K562 (cell line): ENCODE measurements around the gene PRPF38A. TPM values are rescaled to one million over a fixed set of nuclear protein-coding genes. Genes with fewer than 3 reads are reported as not detected.
A peak's percentile ranks its signal among the peaks of the same experiment; 100 is the strongest.

Source experiments
- ATAC-seq: fragments of 200-7000 bp; cut with Tn5 transposase; 3 replicates; pipeline ENCODE4 v1.9.1; 2020; ENCODE audit warnings: moderate library complexity
- BruUV-seq: library from RNA; stranded (reverse); fragments of 400-500 nt; replicated peaks from 2 replicates; lab custom pipeline; 2021; lab: Mats Ljungman, UMichigan
- CTCF ChIA-PET: fragments of 300-600 bp; formaldehyde crosslinking; extraction: SDS; loops from one replicate; lab custom pipeline; 2021; ENCODE audit warnings: low intra/inter-chr PET ratio; lab: Yijun Ruan, JAX
- POLR2A ChIA-PET: fragments of 300-600, 350-650 bp; sonication (Branson Sonifier 250); formaldehyde crosslinking; extraction: SDS; loops from one replicate; lab custom pipeline; 2021; ENCODE audit warnings: antibody characterized with exemption, inconsistent platforms; lab: Yijun Ruan, JAX
- DNase-seq, 4 experiments: peaks; one replicate each; pipeline versions ENCODE4 v3.0.0 to v3.0.0-alpha.2; 2011 to 2018; ENCODE audit warnings: low spot score in 3 of 4, mixed read lengths in 3 of 4; ENCODE audit errors: extremely low read depth in 1 of 4
- FAIRE-seq: peaks from 2 replicates; lab custom pipeline; 2011; peaks lifted over from hg19 to GRCh38; lab: Jason Lieb, UNC
- H2AFZ ChIP-seq: 2 replicates; pipeline ENCODE4 v1.6.0; 2011; ENCODE audit warnings: low read depth, low read length, control low read depth, inconsistent platforms
- H3K27ac ChIP-seq: fragments of 200-600 bp; 3 replicates; pipeline ENCODE4 v1.8.0; 2011; ENCODE audit warnings: low read depth, mild to moderate bottlenecking, control low read depth, inconsistent platforms, low read length, moderate library complexity, mixed read lengths; ENCODE audit errors: extremely low read depth
- H3K27me3 ChIP-seq, 2 experiments: fragments of 300-600 bp in 1 of 2; 2 replicates in 1 of 2; 3 replicates in 1 of 2; pipeline versions ENCODE4 v1.6.0 to v1.8.0; 2011; ENCODE audit warnings: inconsistent platforms in 2 of 2, low read length in 2 of 2, mild to moderate bottlenecking in 1 of 2, mixed read lengths in 1 of 2, moderate library complexity in 1 of 2; ENCODE audit not compliant: control insufficient read depth in 2 of 2, insufficient read depth in 2 of 2
- H3K36me3 ChIP-seq: fragments of 300-600 bp; 3 replicates; pipeline ENCODE4 v1.8.0; 2011; ENCODE audit warnings: mild to moderate bottlenecking, low read length, inconsistent platforms; ENCODE audit not compliant: control insufficient read depth, insufficient read depth
- H3K4me1 ChIP-seq, 2 experiments: fragments of 200-600 bp in 1 of 2; replicated peaks in 1 of 2; 2 replicates in 1 of 2; 3 replicates in 1 of 2; pipeline versions ENCODE4 v1.5.1 to v1.8.0; 2011; ENCODE audit warnings: inconsistent platforms in 2 of 2, low read length in 2 of 2, mild to moderate bottlenecking in 1 of 2, mixed read lengths in 1 of 2, moderate library complexity in 1 of 2; ENCODE audit not compliant: control insufficient read depth in 2 of 2, insufficient read depth in 2 of 2
- H3K4me2 ChIP-seq: 2 replicates; pipeline ENCODE4 v1.6.1; 2011; ENCODE audit warnings: low read length, control low read depth, inconsistent platforms, mixed read lengths; ENCODE audit not compliant: insufficient read depth
- H3K4me3 ChIP-seq: fragments of 200-600 bp; sonication (generic), shearing (Covaris generic); 2 replicates; pipeline ENCODE4 v1.5.1; 2016; ENCODE audit warnings: control low read depth, inconsistent platforms
- H3K79me2 ChIP-seq: fragments of 200-600 bp; 3 replicates; pipeline ENCODE4 v1.8.0; 2011; ENCODE audit warnings: low read length, inconsistent platforms; ENCODE audit not compliant: control insufficient read depth, insufficient read depth
- H3K9ac ChIP-seq, 2 experiments: 2 replicates each; pipeline versions ENCODE4 v1.6.0 to v1.6.1; 2011; ENCODE audit warnings: low read depth in 2 of 2, low read length in 2 of 2, control low read depth in 1 of 2, inconsistent platforms in 1 of 2, mild to moderate bottlenecking in 1 of 2, mixed read lengths in 1 of 2; ENCODE audit not compliant: insufficient read depth in 1 of 2
- H3K9me1 ChIP-seq: one replicate; pipeline ENCODE4 v1.6.0; 2011; ENCODE audit warnings: inconsistent platforms, mild to moderate bottlenecking, low read length, moderate library complexity; ENCODE audit not compliant: control insufficient read depth, insufficient read depth
- H3K9me3 ChIP-seq: replicated peaks from 2 replicates; pipeline ENCODE4 v1.5.1; 2011; ENCODE audit warnings: low read depth, low read length, inconsistent platforms; ENCODE audit not compliant: control insufficient read depth, insufficient read depth
- H4K20me1 ChIP-seq: replicated peaks from 2 replicates; pipeline ENCODE4 v1.6.1; 2011; ENCODE audit warnings: low read length, inconsistent platforms, mixed read lengths; ENCODE audit not compliant: control insufficient read depth, insufficient read depth
- RBFOX2 ChIP-seq: fragments of 200-400 bp; formaldehyde crosslinking; IDR thresholded peaks from 2 replicates; pipeline ENCODE4 v1.6.1; 2017; ENCODE audit warnings: low read depth, mild to moderate bottlenecking, low read length, moderate library complexity
- SIN3B ChIP-seq: fragments of 450-650 bp; IDR thresholded peaks from 2 replicates; pipeline ENCODE4 v1.6.1; 2017; ENCODE audit warnings: low read depth, mild to moderate bottlenecking, moderate library complexity
- WGBS: fragments of 100-300 bp; shearing (Covaris generic); methylation state at CpG from one replicate; pipeline ENCODE4 v1.1.6; 2016; ENCODE audit warnings: low coverage, mixed read lengths; ENCODE audit not compliant: insufficient coverage; ENCODE audit errors: missing lambda C conversion rate; 5-methylcytosine and 5-hydroxymethylcytosine counted together
- in situ Hi-C: fragments of 300-500 bp; cut with MboI; formaldehyde crosslinking; loops from 4 replicates; pipeline ENCODE4 v1.15.0; 2018; ENCODE audit warnings: inconsistent platforms, mixed read lengths
- intact Hi-C: fragments of 100-400 bp; cut with micrococcal nuclease; formaldehyde crosslinking; loops from 2 replicates; pipeline ENCODE4 v1.14.2; 2022
- polyA plus RNA-seq, 8 experiments: library from polyadenylated mRNA; depleted of rRNA in 4 of 8; stranded (reverse) in 5 of 8; unstranded in 3 of 8; fragments of >200 nt; fragmentation: Nextera tagmentation in 2 of 8; fragmentation: Illumina TruSeq in 1 of 8; extraction: Ambion mirVana in 2 of 8; extraction: Trizol in 1 of 8; gene quantifications; 2 replicates each; pipeline versions ENCODE4 v1.2.1 to v1.2.3, GENCODE V29; 2011 to 2014; ENCODE audit warnings: inconsistent platforms in 1 of 8, missing spikeins in 1 of 8
- total RNA-seq, 7 experiments: library from RNA; depleted of rRNA in 6 of 7; stranded (reverse); fragments of >200 nt in 6 of 7; fragmentation: Illumina TruSeq in 2 of 7; extraction: Trizol in 2 of 7; gene quantifications; 2 replicates each; pipeline versions ENCODE4 v1.2.1 to v1.2.3, GENCODE V29; 2011 to 2021; ENCODE audit warnings: low replicate concordance in 1 of 7
- TF ChIP-seq, protein P1 (sequence below), 2 experiments: fragments of 450-650 bp in 1 of 2; IDR thresholded peaks; 2 replicates each; pipeline ENCODE4 v1.6.1; 2011 to 2017; ENCODE audit warnings: low read depth in 2 of 2, antibody characterized with exemption in 1 of 2, borderline replicate concordance in 1 of 2, low read length in 1 of 2, mild to moderate bottlenecking in 1 of 2, mixed read lengths in 1 of 2; ENCODE audit not compliant: control insufficient read depth in 1 of 2
- TF ChIP-seq, protein P2 (sequence below), 3 experiments: IDR thresholded peaks in 2 of 3; conservative IDR thresholded peaks in 1 of 3; 2 replicates each; pipeline ENCODE4 v1.5.1; 2011 to 2012; ENCODE audit warnings: low read length in 3 of 3, mild to moderate bottlenecking in 3 of 3, control low read depth in 2 of 3, improper control_type of control experiment in 1 of 3, inconsistent platforms in 1 of 3, low read depth in 1 of 3, mixed read lengths in 1 of 3, moderate library complexity in 1 of 3; ENCODE audit not compliant: insufficient read depth in 2 of 3

Gene PRPF38A
- total and polyA plus RNA-seq, 9 of the 15 experiments (the other 6 are each of a cell fraction or from before 2014, with no cell fraction given), result 53.6 to 198 (median 89.2) TPM

DNA sequence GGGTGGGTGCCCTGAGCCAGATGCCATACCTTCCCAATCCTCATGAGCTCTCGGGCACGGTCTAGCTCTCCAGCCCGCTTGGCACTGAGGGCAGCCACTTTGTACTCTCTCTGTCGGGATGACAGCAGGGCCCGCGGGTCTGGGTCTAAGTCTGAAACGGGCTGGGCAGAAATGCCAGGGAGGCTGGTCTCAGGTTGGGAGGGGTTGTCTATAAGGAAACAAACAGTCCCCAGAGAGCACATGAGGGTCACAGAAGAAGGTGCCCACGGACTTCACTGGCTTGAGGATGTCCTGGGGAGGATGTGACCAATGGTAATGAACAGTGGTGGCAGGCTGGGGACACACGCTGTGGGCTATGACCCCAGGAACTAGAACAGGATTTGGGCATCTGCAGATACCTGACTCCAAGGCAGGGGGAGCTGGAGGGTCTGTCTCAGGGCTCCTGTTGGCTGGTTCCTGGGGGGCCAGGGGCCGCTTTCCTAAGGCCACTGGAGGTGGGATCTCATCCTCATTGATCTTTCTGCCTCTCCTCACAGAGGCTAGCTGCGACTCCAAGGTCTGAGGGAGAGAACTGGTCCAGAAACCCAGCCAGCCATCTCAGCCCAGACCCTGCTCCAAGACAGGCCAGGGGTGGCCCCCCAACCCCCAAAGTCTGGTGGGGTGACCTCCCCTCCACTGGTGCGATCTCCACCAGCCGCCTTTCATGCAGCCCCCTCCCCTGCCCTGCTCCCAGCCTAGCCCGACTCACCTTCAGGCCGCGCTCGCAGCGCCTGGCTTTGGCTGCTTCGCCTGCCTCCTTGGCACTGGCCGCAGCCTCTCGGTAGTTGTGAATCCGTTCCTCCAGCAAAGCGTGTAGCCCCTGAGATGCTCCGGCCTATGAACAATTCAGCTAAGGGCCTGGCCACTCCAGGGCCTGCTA, 44.5 kb upstream of the PRPF38A start:
- ChIA-PET POLR2A (interaction anchor here (0.9 to 2.7 kb wide), 3 partner anchors 9 to 31 kb away, joined by 4 to 12 read pairs (median 4); no protein-coding TSS in a partner anchor), CTCF (no interaction called here)
- no peak overlapping the region for H3K9ac ChIP-seq
- H3K79me2 ChIP-seq, result peaks cover 12% of the 10 kb centered on the region
- intact Hi-C loops, result no loop called here
- no TSS peak for BruUV-seq
- H3K27me3 ChIP-seq, result no peaks in the 10 kb centered on the region
- no peak overlapping the region for H3K27ac ChIP-seq
- no peak overlapping the region for H3K4me2 ChIP-seq
- no peak overlapping the region for H3K4me3 ChIP-seq
- in situ Hi-C loops, result no loop called here
- TF ChIP-seq SIN3B (no peak), RBFOX2 (peak; percentile 55)
- TF ChIP-seq, protein P1, sequence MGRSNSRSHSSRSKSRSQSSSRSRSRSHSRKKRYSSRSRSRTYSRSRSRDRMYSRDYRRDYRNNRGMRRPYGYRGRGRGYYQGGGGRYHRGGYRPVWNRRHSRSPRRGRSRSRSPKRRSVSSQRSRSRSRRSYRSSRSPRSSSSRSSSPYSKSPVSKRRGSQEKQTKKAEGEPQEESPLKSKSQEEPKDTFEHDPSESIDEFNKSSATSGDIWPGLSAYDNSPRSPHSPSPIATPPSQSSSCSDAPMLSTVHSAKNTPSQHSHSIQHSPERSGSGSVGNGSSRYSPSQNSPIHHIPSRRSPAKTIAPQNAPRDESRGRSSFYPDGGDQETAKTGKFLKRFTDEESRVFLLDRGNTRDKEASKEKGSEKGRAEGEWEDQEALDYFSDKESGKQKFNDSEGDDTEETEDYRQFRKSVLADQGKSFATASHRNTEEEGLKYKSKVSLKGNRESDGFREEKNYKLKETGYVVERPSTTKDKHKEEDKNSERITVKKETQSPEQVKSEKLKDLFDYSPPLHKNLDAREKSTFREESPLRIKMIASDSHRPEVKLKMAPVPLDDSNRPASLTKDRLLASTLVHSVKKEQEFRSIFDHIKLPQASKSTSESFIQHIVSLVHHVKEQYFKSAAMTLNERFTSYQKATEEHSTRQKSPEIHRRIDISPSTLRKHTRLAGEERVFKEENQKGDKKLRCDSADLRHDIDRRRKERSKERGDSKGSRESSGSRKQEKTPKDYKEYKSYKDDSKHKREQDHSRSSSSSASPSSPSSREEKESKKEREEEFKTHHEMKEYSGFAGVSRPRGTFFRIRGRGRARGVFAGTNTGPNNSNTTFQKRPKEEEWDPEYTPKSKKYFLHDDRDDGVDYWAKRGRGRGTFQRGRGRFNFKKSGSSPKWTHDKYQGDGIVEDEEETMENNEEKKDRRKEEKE (IDR thresholded peaks at IDR 0.05; ENCODE audit: borderline replicate concordance in 1 of 2, control insufficient read depth in 1 of 2, low read depth in 2 of 2, low read length in 1 of 2), result no peak
- TF ChIP-seq, protein P2, sequence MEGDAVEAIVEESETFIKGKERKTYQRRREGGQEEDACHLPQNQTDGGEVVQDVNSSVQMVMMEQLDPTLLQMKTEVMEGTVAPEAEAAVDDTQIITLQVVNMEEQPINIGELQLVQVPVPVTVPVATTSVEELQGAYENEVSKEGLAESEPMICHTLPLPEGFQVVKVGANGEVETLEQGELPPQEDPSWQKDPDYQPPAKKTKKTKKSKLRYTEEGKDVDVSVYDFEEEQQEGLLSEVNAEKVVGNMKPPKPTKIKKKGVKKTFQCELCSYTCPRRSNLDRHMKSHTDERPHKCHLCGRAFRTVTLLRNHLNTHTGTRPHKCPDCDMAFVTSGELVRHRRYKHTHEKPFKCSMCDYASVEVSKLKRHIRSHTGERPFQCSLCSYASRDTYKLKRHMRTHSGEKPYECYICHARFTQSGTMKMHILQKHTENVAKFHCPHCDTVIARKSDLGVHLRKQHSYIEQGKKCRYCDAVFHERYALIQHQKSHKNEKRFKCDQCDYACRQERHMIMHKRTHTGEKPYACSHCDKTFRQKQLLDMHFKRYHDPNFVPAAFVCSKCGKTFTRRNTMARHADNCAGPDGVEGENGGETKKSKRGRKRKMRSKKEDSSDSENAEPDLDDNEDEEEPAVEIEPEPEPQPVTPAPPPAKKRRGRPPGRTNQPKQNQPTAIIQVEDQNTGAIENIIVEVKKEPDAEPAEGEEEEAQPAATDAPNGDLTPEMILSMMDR (IDR thresholded peaks at IDR 0.05 in 2 of 3, conservative IDR thresholded peaks at IDR 0.05 in 1 of 3; ENCODE audit: insufficient read depth in 2 of 3, low read depth in 1 of 3, low read length in 3 of 3), result peak in 1 of 3 experiments; percentile 12; a peak in 1 of 6 replicates
- 96% methylated on average over 24 of the region's 24 CpGs for WGBS
- no peak for FAIRE-seq
- ATAC-seq, result no peak
- H3K9me3 ChIP-seq, result no peaks in the 10 kb centered on the region
- peaks cover 94% of the 10 kb centered on the region for H3K36me3 ChIP-seq
- peaks cover 3% of the 10 kb centered on the region; the same call in 1 of the 2 replicates for H4K20me1 ChIP-seq
- H2AFZ ChIP-seq, result no peak overlapping the region
- H3K4me1 ChIP-seq, result peaks cover 7 to 9% of the 10 kb centered on the region in 2 experiments; a peak in 4 of 5 replicates
- no peak for DNase-seq
- peaks cover 5% of the 10 kb centered on the region for H3K9me1 ChIP-seq
